Adrenal gland (tissue), 12 donors: ENCODE data around the gene ARID4B. TPM values are rescaled to one million over a fixed set of nuclear protein-coding genes. Genes with fewer than 3 reads are reported as not detected.

Experiments
- DNase-seq, 7 donors: peaks; one replicate each; pipeline ENCODE4 v3.0.0-alpha.2; 2019 to 2020
- H3K27ac ChIP-seq, 5 donors: fragments of 200-600 bp; sonication (generic) in 4 of 5; 1 replicate in 3 of 5; 2 replicates in 2 of 5; pipeline versions ENCODE4 v1.5.1 to v1.8.0; 2016 to 2020; ENCODE audit warnings: mild to moderate bottlenecking in 1 of 5
- H3K27me3 ChIP-seq: fragments of 200-600 bp; 2 replicates; pipeline ENCODE4 v1.8.0; 2021
- H3K36me3 ChIP-seq, 2 donors: fragments of 200-600 bp; replicated peaks in 1 of 2; 1 replicate in 1 of 2; 2 replicates in 1 of 2; pipeline versions ENCODE4 v1.5.1 to v1.8.0; 2018 to 2022
- H3K4me1 ChIP-seq, 2 donors: fragments of 200-600 bp; replicated peaks in 1 of 2; 1 replicate in 1 of 2; 2 replicates in 1 of 2; pipeline versions ENCODE4 v1.5.1 to v1.8.0; 2018 to 2021
- H3K4me3 ChIP-seq, 4 donors: fragments of 200-600 bp; sonication (generic) in 3 of 4; one replicate each; pipeline ENCODE4 v1.5.1; 2016 to 2018
- H3K9me3 ChIP-seq, 3 donors: fragments of 200-600 bp; sonication (generic) in 1 of 3; replicated peaks in 1 of 3; 1 replicate in 2 of 3; 2 replicates in 1 of 3; pipeline versions ENCODE4 v1.5.1 to v1.8.0; 2016 to 2021
- POLR2A ChIP-seq, 2 donors: fragments of 450-650 bp; IDR thresholded peaks; one replicate each; pipeline ENCODE4 v1.6.1; 2017; ENCODE audit warnings: antibody characterized with exemption in 2 of 2, mild to moderate bottlenecking in 2 of 2, moderate library complexity in 1 of 2
- WGBS, 4 donors: extraction: QIAGEN DNeasy Blood & Tissue Kit in 2 of 4; methylation state at CpG; one replicate each; pipeline versions ENCODE4 v1.1.5 to v1.1.7; 2013 to 2017; 5-methylcytosine and 5-hydroxymethylcytosine counted together
- intact Hi-C, 2 donors: fragments of 100-400 bp; cut with DNase I; formaldehyde crosslinking; loops; one replicate each; pipeline versions ENCODE4 v1.14.1 to v1.15.0; 2022 to 2023
- polyA plus RNA-seq, 3 donors: library from polyadenylated mRNA; stranded (reverse); fragments of 200-250 nt in 2 of 3; fragments of 350-450 nt in 1 of 3; fragmentation: Illumina TruSeq in 1 of 3; extraction: RNeasy Lipid Tissue Mini Kit (QIAGEN cat#74804) in 1 of 3; gene quantifications; one replicate each; pipeline ENCODE4 v1.2.3, GENCODE V29; 2013 to 2014
- total RNA-seq, 9 donors: library from RNA; depleted of rRNA in 4 of 9; stranded (reverse); fragments of >200 nt in 4 of 9; fragments of 120-200 nt in 1 of 9; fragmentation: NEBNext Ultra II Directional in 1 of 9; extraction: Animal tissue kit (Norgen Biotek cat#: 25700) in 1 of 9; gene quantifications; one replicate each; pipeline versions ENCODE4 v1.1.0 to v1.2.4, GENCODE V29; 2013 to 2023
- TF ChIP-seq, protein P1 (sequence below), 6 experiments: fragments of 450-650 bp in 4 of 6; fragments of 200-600 bp in 2 of 6; sonication (generic) in 1 of 6; IDR thresholded peaks; 1 replicate in 5 of 6; 2 replicates in 1 of 6; pipeline versions ENCODE4 v1.5.1 to v1.8.0; 2016 to 2021; ENCODE audit warnings: antibody characterized with exemption in 6 of 6, mild to moderate bottlenecking in 2 of 6, moderate library complexity in 1 of 6
- donor health status: healthy with polysubstance abuse.
- donor health status: Bipolar disorder and iron deficiency.
- donor health status: DM: yes; HTN: yes; CAD: no.
- donor health status: DM: no; HTN: no; CAD: no.
- donor health status: DM: no; HTN: no; CAD: no.
- donor health status: DM: yes; HTN: yes; CAD: no.

The ARID4B gene
- total and polyA plus RNA-seq, 12 donors = 12.4 to 44.0 (median 28.1) TPM

DNA sequence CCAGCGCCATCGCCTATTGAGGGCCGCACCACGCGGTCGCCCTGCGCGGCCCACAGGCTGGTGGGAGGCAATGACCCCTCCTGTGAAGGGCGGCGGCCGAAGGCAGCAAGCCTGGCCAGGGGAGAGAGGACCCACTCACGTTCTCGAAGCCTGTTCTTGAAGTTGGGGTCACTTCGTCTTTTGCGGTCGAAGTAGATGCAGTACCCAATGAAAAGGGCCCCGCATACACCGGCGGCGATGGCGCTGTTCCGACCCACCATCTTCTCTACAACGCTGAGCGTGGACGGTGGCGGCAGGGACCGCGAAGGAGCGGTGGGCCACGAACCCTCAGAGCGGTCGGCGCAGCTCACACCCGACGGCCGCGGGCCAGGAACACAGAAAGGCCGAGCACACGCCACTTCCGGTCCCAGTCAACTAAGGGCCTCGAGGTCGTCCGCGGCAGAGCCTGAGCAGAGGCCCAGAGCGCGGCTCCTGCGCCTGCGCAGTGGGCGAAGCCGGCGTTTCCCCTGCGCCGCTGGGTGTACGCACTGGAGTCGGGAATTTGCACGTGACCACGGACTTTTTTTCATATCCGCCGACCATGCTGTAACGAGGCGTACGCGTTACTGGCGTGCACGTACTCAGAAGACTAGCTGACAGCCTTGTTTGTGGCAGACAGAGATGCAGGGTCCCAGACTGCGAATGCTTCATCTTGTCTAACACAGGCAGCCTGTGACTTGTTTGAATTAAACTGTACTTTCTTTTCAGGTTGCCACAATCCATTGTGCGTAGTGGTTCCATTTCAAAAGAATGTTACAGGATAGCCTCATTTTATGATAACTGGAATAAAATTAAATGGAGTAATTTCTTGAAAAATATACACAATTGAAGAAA lies 199.3 kb downstream of the ARID4B start, which contains the start of gene TOMM20:
TSS of gene TOMM20 (minus strand) at position 382 of the 873 bp plus-strand sequence. CDS start at position 260, 122 bp downstream.
- DNase-seq = peak; percentile 95 to 99 (median 97)
- WGBS, 4 donors = 1 to 2% (median 1%) methylated on average over 31 to 67 of the region's 67 CpGs
- H3K27ac ChIP-seq = peak within 1 kb of the TSS; percentile 63 to 93 (median 84)
- H3K9me3 ChIP-seq = no peaks in the 10 kb centered on the region
- intact Hi-C loops = no loop called here
- peak; percentile 75 to 94 for TF ChIP-seq POLR2A (IDR thresholded peaks at IDR 0.05)
- TF ChIP-seq, protein P1, sequence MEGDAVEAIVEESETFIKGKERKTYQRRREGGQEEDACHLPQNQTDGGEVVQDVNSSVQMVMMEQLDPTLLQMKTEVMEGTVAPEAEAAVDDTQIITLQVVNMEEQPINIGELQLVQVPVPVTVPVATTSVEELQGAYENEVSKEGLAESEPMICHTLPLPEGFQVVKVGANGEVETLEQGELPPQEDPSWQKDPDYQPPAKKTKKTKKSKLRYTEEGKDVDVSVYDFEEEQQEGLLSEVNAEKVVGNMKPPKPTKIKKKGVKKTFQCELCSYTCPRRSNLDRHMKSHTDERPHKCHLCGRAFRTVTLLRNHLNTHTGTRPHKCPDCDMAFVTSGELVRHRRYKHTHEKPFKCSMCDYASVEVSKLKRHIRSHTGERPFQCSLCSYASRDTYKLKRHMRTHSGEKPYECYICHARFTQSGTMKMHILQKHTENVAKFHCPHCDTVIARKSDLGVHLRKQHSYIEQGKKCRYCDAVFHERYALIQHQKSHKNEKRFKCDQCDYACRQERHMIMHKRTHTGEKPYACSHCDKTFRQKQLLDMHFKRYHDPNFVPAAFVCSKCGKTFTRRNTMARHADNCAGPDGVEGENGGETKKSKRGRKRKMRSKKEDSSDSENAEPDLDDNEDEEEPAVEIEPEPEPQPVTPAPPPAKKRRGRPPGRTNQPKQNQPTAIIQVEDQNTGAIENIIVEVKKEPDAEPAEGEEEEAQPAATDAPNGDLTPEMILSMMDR (IDR thresholded peaks at IDR 0.05) = peak in 1 of 6 experiments; percentile 6
- peaks cover 0 to 12% of the 10 kb centered on the region in 2 donors for H3K36me3 ChIP-seq
- H3K4me1 ChIP-seq = peaks cover 4 to 32% of the 10 kb centered on the region in 2 donors
- H3K27me3 ChIP-seq = no peaks in the 10 kb centered on the region
- peak within 1 kb of the TSS; percentile 48 to 94 (median 64) for H3K4me3 ChIP-seq

DNA sequence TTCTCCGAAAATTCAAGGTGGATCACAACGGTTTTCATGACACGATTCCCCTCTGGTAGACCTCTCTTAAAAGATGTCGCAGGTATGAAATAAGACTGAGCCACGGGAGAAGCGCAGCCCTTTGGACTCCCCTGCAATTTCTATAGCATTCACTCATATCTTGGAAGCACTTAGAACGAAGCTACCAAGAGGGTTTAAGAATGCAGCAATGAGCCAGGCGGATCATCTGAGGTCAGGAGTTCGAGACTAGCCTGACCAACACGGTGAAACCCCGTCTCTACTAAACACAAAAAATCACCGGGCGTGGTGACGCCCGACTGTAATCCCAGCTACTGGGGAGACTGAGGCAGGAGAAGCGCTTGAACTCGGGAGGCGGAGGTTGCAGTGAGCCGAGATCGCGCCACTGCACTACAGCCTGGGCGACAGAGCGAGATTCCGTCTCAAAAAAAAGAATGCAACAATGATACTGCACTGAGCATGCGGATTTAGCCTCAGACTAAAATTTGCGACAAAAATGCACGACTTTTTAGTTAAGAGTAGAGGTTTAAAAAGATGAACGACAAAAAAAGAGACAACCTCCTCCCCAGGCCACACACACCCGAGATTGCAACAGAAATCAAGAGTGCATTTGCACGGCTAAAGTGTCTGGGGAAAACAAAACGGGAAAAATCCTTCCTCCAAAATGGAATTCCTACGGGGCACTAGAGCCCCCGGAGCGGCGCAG lies 200.1 kb downstream of the ARID4B start:
- peaks cover 0 to 7% of the 10 kb centered on the region in 2 donors for H3K36me3 ChIP-seq
- intact Hi-C loops = no loop called here
- no peaks in the 10 kb centered on the region for H3K9me3 ChIP-seq
- peak overlapping the region; percentile 6 to 93 (median 84) for H3K27ac ChIP-seq
- peaks cover 7 to 36% of the 10 kb centered on the region in 2 donors for H3K4me1 ChIP-seq
- H3K4me3 ChIP-seq = peak overlapping the region; percentile 48 to 94 (median 64)
- no peaks in the 10 kb centered on the region for H3K27me3 ChIP-seq
- TF ChIP-seq POLR2A (IDR thresholded peaks at IDR 0.05) = no peak
- 1 to 3% (median 2%) methylated on average over 31 to 35 of the region's 35 CpGs for WGBS, 4 donors
- no peak for DNase-seq

DNA sequence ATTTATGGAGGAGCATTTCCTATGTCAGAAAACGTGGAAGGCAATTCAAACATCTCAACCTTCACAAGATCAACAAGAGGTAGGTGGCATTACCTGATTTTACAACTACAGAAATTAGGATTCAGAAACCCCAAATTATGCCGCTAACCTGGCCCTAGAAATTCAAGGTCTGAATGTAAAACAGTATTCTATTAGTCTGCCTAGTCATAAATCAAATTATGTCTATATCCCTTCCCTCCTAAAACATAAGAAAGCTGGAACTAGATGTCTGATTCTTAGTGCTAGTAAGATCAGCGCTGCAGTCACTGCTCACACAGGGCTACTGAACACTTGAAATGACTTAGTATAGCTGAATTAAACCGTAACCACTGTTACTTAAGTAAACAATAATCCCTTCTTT lies 200.8 kb downstream of the ARID4B start:
- H3K4me1 ChIP-seq = peaks cover 9 to 41% of the 10 kb centered on the region in 2 donors
- peak overlapping the region in 2 of 4 donors; percentile 60 to 68 for H3K4me3 ChIP-seq
- intact Hi-C loops = no loop called here
- no peaks in the 10 kb centered on the region for H3K9me3 ChIP-seq
- DNase-seq = no peak
- H3K36me3 ChIP-seq = peaks cover 0 to 3% of the 10 kb centered on the region in 2 donors
- H3K27ac ChIP-seq = peak overlapping the region in 2 of 5 donors; percentile 84 to 93
- TF ChIP-seq POLR2A (IDR thresholded peaks at IDR 0.05) = no peak
- TF ChIP-seq, protein P1 (IDR thresholded peaks at IDR 0.05) = no peak
- H3K27me3 ChIP-seq = no peaks in the 10 kb centered on the region
- WGBS, 4 donors = 18 to 30% (median 26%) methylated on average over 4 of the region's 4 CpGs

- intact Hi-C loops = no loop called here
- WGBS, 4 donors = 59 to 71% (median 65%) methylated on average over 1 of the region's 1 CpG
- Histone ChIP-seq H3K27ac (no peak overlapping the region), H3K4me1 (peaks cover 9 to 41% of the 10 kb centered on the region in 2 donors), H3K27me3 (no peaks in the 10 kb centered on the region), H3K4me3 (no peak overlapping the region), H3K36me3 (peaks cover 0 to 19% of the 10 kb centered on the region in 2 donors), H3K9me3 (no peaks in the 10 kb centered on the region)
- no peak for TF ChIP-seq POLR2A (IDR thresholded peaks at IDR 0.05)
- TF ChIP-seq, protein P1 (IDR thresholded peaks at IDR 0.05) = no peak
- DNase-seq = no peak
These were observed 203.3 kb downstream of the ARID4B start for GRCh38 chr1:235124665-235125064.
